Left ventricle myocardium superior (tissue), 1 donor: ENCODE measurements around the gene APLN. TPM values are rescaled to one million over a fixed set of nuclear protein-coding genes. Genes with fewer than 3 reads are reported as not detected.

Source experiments
- ATAC-seq: fragments of 200-7000 bp; cut with Tn5 transposase; one replicate; pipeline ENCODE4 v1.9.1; 2020; ENCODE audit warnings: mild to moderate bottlenecking, moderate library complexity
- DNase-seq: peaks from one replicate; pipeline ENCODE4 v3.0.0-alpha.2; 2020
- intact Hi-C: fragments of 100-400 bp; cut with micrococcal nuclease; formaldehyde crosslinking; loops from one replicate; pipeline ENCODE4 v1.11.0; 2022
- long read RNA-seq: library from polyadenylated mRNA; unstranded; transcript quantifications from one replicate; pipeline ENCODE4 v2.0.0, GENCODE V29; 2021
- total RNA-seq: library from RNA; stranded (reverse); fragmentation: NEBNext Ultra II Directional; extraction: Animal tissue kit (Norgen Biotek cat#: 25700); gene quantifications from one replicate; pipeline ENCODE4 v1.2.1, GENCODE V29; 2021
- donor health status: DM: no; HTN: yes; CAD: no; lungs with severe emphysema.

Gene APLN, protein sequence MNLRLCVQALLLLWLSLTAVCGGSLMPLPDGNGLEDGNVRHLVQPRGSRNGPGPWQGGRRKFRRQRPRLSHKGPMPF
- 25.9 TPM for total RNA-seq
- long read RNA-seq, transcript APLN-201 (3 exons, 3,205 nt): major isoform, 5 of 34 reads
- long read RNA-seq, partial matches to known transcripts: 2 of 34 reads
- long read RNA-seq, other reads (novel, unspliced or antisense): 27 of 34 reads

DNA sequence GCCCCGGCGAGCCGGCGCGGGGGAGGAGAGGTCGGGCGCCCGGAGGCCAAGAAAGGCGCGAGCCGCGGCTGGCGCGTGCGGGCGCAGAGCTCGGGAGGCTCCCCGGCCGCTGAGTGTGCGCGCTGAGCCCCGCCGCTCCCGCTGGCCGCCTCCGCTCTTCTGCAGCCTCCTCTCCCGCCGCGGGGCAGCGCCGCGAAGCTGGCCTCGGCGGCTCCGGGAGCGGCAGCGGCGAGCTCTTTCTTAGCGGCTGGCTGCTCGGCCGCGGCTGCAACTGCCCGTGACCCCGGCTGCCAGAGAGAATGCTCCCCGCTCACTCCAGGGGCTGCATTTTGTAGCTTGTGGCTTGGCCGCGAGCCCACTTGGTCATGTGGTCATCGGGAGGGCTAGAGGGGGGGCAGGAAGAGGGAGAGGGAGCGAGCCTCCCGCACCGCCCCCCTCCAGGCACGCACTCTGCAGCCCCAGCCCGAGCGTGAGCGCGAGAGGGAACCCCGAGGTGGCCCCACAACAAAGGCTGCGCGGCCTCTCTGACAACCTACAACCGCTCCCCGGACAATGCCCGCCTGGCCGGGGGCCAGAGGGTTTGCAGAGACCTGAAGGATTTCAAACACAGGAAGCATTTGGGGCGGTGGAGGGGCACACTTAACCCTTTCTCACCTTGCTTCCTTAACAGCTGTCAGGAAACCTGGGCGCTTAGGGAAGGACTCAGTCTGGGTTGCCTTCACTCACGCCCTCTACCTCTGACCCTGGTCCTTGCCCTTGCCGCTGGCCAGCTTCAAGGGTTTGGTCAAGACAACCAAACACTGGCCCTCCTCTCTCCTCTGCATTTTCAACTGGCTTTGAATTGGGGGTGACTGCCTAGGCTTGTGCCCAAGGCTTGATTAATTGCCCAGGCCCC, at the start of gene APLN:
TSS of gene APLN (minus strand) at position 305 of the 895 bp plus-strand sequence. CDS start 326 bp downstream, outside the sequence.
- DNase-seq (peak; percentile 76), ATAC-seq (peak; percentile 46)
- intact Hi-C loops: no loop called here

DNA sequence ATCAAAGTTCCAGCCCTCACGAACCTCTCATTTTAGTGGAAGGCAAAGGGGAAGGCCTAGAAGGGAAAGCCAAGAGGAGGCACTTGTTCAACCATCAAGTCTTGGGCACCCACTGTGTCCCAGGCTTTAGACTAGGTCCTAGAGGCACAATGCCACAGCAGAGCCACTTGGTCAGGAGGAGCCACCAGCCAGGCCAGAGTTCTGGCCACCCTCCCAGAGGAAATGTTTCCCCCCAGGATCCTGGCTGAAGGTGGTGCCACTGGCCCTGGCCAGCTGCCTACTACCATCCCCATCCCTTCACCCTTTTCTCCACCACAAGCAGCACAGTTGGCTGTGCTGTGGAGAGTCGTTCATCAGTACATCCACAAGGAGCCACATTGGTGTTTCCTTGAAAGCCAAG, 49.7 kb upstream of the APLN start:
- ATAC-seq: no peak
- intact Hi-C loops: no loop called here

DNA sequence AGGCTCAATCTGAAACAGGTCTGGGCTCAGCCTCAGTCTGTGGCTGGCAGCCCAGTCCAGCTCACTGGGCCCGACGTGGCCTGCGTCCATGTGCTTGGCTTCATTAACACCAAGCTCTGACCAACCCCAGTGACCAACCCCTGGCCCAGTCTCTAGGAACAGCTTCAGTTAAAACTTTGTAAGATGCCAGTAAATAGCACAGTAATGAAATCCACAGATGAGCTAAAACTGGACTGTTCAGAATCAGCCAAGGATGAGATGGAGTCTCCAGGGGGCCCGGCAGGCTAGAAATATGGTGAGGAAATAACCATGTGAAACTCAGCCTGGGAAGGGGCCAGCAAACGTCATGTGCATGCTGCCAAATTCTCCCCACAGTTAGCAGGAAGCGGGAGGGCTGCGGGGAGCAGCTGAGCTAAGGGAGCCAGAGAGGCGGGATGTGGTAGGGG, 46.9 kb upstream of the APLN start:
- DNase-seq (peak; percentile 82), ATAC-seq (peak; percentile 82)
- intact Hi-C loops: no loop called here

More for the DNA sequence above, 49.7 kb upstream of the APLN start:
- DNase-seq: no peak

DNA sequence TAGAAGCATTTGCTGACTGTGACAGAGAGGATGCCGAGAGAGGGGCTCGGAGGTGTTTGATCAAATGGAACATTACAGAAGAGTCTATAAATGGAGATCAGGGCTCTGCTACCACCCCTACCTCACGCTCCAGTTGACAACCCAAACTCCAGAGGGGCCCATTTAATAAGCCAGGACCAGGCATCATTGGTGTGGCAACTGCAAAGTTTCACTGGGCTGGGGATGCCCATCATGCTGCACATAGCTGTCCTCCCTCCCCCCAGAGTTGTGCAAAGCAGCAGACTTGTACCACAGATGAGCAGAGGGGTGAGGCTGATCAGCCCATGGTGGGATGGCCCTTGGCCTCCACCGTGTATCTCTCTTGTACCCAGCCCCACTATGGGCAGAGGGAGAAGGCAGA, 45.8 kb upstream of the APLN start:
- DNase-seq (no peak), ATAC-seq (no peak)
- intact Hi-C loops: no loop called here

DNA sequence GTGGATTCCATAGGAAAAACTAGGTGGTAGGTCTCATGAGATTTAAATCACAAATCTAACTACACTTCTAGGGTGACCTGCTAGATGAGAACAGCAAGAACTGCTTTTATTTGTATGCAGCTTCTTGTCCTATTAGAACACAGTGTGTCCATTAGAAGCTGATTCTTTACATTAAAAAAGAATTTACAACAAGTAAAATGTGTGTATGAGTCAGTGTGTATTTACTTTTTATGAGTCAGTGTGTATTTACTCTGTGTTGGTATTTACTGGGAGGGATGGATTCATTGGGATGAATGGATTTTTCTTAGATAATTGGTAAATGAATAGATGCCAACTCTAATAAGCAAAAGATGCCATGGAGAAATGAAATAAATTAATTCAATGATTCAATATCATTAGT, 43.4 kb upstream of the APLN start:
- ATAC-seq (no peak), DNase-seq (no peak)
- intact Hi-C loops: no loop called here

DNA sequence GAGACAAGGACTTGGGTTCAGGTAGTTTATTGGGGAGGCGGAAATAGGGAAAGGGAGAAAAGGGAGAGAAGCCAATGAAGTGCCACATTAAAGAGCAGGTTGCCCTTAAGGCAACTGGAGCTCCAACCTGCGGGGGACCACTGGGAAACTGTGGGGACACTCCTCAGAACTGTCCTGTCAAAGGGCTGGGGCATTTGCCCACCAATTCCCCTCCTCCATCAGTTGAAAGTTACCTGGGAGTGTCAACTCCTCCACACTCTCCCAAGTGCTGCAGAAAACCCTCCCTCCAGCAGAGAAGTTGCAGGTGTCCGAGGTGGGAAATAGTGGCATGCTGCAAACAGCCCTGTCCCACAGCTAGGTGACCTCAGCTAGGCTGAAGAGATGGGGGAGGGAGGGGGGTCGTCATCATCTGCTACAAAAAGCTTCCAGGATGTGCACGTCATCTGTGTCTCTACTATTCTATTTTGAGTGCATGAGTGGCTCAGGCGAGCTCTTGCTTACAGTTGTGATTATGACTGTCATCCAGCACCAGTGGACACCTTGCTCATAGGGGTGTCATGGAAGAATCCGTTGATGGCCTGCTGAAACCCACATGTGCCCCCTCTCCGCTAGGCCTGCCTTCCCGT, 42.6 kb upstream of the APLN start:
- DNase-seq (no peak), ATAC-seq (peak; percentile 70)
- intact Hi-C loops: no loop called here

DNA sequence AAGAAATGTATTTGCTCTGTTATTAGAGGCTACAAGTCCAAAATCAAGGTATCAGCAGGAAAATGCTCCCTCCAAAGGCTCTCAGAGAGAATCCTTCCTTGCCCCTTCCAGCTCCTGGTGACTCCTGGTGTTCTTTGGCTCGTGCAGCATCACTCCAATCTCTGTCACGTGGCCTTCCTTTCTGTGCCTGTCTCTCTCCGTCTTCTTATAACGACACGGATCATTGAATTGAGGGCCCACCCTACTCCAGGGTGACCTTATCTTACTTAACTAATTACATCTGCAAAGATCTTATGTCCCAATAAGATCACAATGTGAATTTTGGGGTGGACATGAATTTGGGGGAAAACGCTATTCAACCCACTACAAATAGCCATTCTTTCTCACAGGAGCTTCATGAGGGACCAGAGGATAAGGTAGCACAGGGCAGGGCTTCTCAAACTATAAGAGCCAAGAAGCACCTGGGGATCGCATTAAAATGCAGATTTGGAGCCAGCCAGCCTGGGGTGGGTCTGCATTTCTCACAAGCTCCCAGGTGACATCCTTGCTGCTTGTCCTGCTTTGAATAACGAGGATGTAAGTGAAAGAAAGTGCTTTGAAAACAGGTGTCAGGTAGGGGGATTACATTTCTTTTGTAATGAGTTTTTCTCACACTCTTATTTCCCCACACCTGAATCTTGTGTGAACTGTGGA, 41.9 kb upstream of the APLN start:
- ATAC-seq: no peak
- intact Hi-C loops: no loop called here
- no peak for DNase-seq

DNA sequence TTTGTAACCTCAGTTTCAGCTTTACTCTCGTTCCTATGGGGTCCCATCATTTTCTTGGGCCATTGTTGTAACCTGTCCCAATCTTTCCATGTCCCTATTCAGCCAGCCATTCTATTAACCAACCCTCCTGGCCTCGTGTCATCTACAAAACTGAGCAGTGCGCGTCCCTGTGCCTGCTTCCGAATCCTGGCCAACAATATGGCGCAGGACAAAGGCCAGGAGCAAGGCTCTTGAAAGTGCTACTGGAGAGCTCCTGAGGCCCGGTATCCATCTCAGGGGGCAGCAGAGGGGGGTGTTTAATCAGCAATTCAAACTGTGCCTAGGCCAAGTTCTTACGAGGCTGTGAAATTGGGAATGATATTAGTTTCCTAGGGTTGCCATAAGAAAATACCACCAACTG, 41.2 kb upstream of the APLN start:
- ATAC-seq: no peak
- DNase-seq: no peak
- intact Hi-C loops: no loop called here

DNA sequence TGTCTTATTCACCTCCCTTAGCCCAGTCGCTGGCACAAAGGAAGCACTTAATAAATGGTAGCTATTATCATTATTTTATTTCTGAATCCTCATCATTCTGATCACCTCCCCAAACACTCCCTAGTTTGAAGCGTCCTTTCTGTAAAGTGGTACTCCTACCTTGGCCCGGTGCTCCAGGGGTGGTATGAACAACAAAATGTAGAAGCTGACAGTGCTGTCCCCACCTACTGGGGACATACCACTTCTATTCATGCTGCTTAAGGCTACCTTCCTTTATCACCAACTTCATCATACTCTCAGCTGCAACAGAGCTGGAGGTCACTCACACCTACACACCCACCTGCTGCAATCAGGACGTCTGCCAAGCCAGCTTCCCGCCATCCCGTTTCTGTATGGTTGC, 40.8 kb upstream of the APLN start:
- intact Hi-C loops: no loop called here
- DNase-seq (no peak), ATAC-seq (no peak)

DNA sequence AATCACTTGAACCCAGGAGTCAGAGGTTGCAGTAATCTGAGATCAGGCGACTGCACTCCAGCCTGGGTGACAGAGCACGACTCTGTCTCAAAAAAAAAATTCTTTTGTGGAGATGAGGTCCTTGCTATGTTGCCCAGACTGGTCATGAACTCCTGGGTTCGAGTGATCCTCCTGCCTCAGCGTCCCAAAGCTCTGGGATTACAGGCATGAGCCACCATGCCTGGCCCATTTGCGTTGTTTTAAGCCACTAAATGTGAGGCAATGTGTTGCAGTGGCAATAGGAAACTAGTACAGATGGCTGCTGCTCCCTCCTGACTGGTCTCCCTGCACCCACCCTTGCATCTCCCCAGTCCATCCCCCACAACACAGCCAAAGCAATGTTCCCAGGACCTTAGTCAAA, 40.0 kb upstream of the APLN start:
- ATAC-seq: no peak
- intact Hi-C loops: no loop called here

DNA sequence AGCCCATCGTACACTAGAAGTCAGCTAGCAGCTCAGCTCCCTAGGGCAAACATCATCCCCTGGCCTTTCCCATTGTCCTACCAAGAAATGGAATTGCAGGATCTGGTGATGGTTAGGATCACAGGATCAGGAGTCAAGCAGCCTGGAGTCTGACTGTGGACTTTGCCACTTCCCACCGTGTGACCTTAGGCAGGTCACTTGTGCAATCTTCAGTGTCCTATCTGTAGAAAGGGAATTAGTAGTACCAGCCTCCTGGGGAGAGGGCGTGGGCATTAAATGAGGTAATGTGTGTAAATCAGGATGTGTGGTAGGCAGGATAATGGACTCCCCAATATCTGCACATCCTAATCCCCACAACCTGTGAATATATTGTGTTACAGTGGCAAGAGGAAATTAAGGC, 38.6 kb upstream of the APLN start:
- ATAC-seq: no peak
- intact Hi-C loops: no loop called here
- no peak for DNase-seq

More for the DNA sequence above, 40.0 kb upstream of the APLN start:
- no peak for DNase-seq

DNA sequence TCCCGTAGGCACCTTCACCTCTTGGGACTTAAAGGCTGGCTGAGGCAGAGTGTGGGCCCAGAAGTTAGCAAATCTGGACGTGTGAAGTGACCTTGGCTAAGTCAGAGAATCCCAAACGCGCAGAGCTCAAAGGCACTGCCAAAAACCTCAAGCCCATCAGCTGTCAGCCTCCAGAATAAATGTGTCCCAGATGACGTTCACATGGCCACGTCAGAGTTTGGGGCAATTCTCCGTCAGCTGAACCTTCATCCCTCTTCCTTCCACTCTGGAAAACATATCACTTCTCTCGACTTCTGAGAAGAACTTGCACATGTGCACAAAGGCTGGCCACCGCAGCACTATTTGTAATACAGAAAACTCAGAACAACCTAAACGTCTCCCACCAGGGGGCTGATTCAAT, 35.7 kb upstream of the APLN start:
- peak; percentile 65 for ATAC-seq

DNA sequence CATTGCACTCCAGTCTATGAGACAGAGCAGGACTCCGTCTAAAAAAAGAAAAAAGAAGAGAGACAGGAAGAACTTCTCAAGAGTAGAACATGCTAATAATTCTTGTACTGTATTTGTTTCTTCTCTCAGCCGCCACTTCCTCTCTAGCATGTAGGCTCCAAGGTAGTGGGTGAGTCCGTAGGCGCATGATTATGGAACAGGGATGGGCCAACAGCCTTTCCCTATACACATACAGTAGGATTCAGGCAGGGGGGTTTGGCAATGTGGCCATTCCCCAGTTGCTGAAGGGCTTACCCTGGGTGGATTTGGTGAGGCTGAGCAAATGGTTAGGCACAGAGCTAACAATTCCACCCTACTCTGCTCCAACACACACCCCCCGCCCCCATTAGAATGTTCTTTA, 35.0 kb upstream of the APLN start:
- DNase-seq (no peak), ATAC-seq (no peak)
- intact Hi-C loops: no loop called here

More for the DNA sequence above, 35.7 kb upstream of the APLN start:
- peak; percentile 24 for DNase-seq
- intact Hi-C loops: no loop called here

DNA sequence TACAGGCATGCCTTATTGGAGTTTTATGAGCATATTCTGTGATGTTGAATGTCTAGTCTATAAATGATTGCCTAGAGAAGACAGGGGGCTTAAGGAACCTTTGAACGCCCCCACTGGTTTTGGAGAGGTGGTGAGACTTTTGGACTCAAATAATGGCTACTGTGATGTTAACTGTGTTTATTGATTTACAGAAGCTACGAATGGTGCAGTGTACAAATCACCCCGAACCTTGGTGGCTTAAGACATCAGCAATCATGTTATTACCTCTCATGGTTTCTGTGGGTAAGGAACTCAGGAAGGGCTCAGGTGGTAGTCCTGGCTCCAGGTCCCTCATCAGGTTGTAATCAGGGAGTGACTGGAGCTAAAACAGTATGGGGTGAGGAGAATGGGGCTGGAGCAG, 33.3 kb upstream of the APLN start:
- no peak for ATAC-seq
- DNase-seq: no peak
- intact Hi-C loops: no loop called here

DNA sequence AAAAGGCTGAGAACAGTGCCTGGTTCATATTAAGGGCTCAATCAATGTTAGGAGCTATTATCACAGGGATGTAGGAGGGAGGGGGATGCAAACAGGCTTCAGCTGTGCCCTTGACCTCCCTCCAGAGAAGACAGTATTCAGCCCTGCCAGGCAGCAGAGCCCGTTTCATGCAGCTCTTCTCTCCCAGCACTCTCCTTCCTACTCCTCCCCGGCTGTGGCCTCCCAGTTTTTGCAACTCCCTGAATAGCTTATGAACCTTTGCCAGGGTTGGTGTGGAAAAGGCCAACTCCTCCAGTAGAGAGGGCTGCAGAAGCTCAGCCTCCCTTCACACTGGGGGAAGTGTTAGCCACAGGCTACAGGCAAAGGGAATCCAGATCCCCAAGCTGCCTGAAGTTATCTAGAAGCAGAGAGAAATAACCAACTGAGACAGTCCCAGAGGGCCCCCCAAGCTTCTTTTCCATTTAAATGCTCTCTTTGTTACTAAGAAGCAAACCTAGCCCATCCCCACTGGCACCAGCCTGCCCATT, 31.7 kb upstream of the APLN start:
- intact Hi-C loops: no loop called here
- DNase-seq: peak; percentile 45
- peak; percentile 94 for ATAC-seq

DNA sequence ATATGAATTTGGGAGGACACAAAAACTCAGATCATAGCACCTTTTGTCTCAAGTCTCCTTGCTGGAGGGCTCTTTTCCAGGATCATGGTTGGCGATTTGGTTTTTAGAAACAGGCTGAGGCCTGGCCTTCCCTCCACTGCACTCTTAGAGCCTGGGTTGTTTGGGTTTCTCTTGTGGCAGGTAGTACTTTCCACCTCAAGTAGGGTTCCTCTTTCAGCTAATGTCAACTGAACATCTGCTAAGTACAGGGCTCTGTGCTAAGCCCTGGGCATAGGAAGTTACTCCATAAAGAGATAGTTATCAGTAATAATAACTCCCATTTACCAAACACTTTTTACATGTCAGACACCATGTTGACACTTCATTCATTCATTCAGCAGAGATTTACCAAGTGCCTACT, 28.2 kb upstream of the APLN start:
- intact Hi-C loops: no loop called here
- DNase-seq: no peak
- no peak for ATAC-seq

DNA sequence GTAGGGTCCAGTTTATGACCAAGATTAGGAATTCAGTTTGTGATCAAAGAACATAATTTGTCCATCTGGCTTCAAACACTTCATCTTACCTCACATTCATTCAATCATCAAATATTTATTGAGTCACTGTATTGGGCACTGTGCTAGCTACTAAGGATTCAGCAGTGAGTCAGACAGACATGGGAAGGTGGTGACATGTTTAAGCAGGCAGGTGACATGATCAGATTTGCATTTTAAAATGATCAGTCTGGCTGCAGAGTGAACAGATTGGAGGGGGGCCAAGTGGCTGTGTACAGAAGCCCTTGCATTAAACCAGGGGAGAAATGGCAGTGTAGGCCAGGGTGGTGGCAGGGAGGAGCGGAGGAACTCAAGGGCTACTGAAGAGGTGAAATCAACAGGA, 25.1 kb upstream of the APLN start:
- no peak for ATAC-seq
- intact Hi-C loops: no loop called here
- no peak for DNase-seq

DNA sequence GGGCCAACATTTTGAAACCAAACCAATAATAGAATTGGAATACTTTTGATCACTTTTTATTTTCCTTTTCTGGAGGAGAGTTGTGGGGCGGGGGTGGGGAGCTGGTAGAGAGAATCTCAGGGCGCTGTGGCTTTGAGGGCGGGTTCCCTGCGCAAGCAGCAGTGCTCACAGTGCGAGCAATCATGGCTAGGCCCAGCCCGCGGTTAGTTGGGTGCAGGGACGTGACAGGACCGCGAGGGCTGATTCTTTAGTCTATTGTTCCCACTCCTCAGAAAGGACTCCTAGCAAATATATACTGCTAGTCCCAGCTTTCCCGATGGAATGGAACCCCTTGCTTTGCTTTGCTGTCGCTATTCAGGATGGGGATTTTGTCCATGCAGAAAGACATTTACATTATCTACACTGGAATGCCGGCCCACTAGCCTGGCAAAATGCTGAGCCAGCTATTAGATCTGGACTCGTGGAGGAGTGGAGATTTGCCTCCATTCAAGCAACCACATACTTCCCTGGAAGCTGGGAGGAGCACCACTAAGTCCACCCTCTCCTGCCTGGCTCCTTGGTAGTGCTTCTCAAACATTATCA, 23.9 kb upstream of the APLN start:
- ATAC-seq (peak; percentile 20), DNase-seq (peak; percentile 23)
- intact Hi-C loops: no loop called here

DNA sequence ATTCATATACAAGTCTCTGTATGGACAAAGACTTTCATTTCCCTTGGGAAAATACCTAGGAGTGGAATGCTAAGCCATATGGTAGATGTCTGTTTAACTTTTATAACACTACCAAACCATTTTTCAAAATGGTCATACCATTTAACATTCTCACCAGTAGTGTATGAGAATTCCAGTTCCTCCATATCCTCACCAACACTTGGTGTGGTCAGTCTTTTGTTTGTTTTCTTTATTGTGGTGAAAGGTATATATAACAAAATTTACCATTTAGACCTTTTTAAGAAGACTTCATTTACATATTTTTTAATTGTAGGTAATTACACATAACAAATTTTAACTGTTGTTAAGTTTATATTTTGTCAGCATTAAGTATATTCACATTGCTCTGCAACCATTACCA, 12.7 kb upstream of the APLN start:
- intact Hi-C loops: no loop called here
- DNase-seq (no peak), ATAC-seq (no peak)
